DND-41 (cell line): ENCODE measurements around the gene GRID1.

Experiments
- CTCF ChIP-seq: IDR thresholded peaks from 2 replicates; pipeline ENCODE4 v1.5.1; 2012; ENCODE audit warnings: borderline replicate concordance, low read length, moderate library complexity, mild to moderate bottlenecking; ENCODE audit not compliant: poor library complexity, severe bottlenecking; ENCODE audit errors: extremely low read depth
- EZH2 ChIP-seq: IDR thresholded peaks from 3 replicates; pipeline ENCODE4 v1.6.1; 2012; ENCODE audit warnings: borderline replicate concordance, low read depth, mild to moderate bottlenecking, moderate library complexity, low read length, inconsistent platforms; ENCODE audit not compliant: severe bottlenecking

DNA sequence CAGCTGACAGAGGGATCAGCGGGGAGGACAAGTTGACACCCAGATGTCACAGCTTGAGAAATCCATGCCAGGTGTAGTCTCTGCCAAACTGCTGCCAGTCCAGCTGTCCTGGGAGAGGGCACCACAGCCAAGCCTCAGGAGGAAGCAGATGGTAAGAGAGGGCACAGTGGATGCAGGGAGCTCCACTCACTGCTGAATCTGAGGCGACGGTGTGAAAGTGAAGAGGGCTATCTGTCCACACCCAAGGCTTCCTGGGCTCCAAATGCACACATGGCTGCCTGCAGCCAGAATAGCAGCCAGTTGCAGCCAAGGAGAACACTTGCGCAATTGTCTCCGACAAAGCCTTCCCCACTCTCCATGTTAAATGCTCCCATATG, 502.4 kb downstream of the GRID1 start:
- no peak for TF ChIP-seq CTCF
- no peak for TF ChIP-seq EZH2
